GM19099 (cell line): ENCODE results near the gene MTR.

Experiments used
- POLR2A ChIP-seq: IDR thresholded peaks from 3 replicates; pipeline ENCODE4 v1.6.1; 2011; ENCODE audit warnings: low read depth; ENCODE audit not compliant: insufficient read length; ENCODE audit errors: extremely low read depth

The MTR gene

DNA sequence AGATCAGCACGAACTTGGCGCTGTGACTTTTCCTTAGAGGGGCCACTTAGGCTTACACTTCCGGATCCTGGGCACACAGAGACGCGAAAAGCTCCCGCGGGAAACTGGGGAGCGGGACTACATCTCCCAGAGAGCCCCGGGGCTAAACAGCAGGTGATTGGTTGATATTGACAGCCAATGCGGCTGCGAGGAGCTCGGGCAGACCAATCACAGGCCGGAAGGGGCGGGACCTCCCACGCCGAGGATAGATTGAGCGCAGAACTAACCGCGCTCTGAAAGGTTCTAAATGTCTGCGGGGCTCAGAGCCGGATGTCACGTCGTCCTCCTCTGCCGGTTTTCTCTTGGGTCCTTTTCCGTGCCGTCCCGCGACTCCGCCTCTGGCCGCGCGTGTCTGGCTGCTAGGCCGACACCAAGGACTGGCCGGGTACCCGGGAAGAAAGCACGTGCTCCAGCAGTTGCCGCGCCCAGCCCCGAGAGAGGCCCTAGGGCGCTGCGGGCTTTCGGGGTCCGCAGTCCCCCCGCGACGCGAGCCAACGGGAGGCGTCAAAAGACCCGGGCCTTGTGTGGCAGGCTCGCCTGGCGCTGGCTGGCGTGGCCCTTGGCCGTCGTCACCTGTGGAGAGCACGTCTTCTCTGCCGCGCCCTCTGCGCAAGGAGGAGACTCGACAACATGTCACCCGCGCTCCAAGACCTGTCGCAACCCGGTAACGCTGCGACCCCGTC is at the start of gene MTR:
Gene MTR (plus strand): TSS at position 258 of the 722 bp plus-strand sequence. CDS start 412 bp downstream, at position 670.
- TF ChIP-seq POLR2A, result peak; percentile 87

DNA sequence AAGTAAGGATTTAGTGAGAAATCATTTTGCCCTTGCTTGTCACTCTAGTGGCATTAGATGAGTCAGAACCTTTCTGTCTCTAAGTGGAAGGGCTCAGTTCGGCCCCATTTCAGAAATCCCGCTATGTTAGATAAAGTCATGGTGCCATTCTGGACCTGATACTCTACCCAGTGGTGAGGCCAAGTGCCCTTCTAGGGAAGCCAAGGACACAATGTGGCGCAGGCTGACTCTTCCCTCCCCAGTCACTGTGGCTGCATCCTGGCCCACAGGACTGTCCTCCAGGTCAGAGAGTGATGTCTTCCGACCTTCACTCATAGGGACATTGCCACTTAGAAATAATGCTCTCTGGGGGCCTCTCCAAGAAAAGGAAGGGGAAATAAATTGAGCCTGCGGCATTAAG is 48.3 kb upstream of the MTR start:
- TF ChIP-seq POLR2A, result no peak

DNA sequence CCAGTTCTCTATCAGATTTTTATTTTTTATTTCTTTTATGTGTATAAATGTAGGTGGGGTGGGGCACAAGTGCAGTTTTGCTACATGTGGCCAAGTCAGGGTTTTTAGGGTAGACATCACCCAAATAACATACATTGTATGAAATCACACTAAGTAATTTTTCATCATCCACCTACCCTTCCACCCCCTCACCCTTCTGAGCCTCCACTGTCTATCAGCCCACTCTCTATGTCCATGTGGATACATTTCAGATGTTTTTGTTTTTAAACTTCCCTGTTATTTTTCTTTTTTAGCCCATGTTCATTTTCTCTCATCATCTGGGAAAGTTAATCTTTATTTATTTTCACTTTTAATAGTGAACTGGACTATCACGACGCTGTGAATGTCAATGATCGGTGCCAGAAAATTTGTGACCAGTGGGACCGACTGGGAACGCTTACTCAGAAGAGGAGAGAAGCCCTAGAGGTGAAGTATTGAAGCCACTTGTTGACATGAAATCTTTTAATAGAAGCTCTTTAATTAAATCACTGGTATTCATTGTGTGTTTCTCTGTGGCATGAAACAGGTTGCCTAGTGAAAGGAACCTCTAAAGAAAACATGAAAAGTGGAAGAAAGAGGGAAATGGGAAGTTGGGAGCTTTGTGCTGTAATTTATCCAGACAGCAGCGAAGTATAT is 47.6 kb upstream of the MTR start:
- no peak for TF ChIP-seq POLR2A

DNA sequence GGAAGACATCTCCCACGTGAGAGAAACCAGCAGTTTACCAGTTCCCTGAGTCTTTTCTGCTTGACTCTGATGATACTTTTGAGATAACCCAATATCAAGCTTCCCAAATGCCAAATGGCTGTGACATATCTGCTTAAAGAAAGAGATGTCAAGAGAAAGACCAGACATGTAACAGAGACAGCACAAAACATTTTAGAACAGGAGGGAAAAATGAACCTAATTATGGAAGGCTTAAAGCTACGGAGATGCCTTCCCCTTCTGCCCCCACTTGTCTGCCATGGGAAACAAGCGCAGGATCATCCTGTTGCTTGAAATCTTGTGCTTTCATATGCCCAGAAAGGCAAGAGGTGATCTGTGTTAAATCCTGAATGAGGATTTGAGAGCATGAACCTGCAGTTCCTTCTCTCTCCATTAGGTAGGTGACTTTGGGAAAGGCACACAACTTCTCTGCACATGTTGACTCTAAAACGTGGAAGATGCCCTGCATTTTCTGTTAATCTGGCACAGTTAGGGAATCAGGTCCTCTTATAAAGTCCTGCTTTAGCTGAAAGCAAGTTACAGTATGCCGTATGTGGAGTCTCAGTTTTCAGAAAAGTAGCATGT is 46.7 kb upstream of the MTR start:
- TF ChIP-seq POLR2A, result no peak

DNA sequence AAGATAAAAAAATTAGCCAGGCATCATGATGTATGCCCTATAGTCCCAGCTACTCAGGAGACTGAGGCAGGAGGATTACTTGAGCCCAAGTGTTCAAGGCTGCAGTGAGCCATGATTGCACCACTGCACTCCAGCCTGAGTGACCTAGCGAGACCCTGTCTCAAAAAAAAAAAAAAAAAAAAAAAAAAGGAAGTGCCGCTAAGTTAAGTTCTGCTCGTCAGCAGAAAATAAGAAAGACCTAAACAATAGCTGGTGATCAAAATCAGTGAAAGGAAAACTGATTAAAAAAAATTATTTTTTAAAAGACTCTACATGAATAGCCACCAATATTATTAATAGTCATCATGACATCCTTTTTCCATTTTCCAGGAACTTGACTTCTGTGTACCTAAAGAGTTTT is 44.2 kb upstream of the MTR start:
- no peak for TF ChIP-seq POLR2A

DNA sequence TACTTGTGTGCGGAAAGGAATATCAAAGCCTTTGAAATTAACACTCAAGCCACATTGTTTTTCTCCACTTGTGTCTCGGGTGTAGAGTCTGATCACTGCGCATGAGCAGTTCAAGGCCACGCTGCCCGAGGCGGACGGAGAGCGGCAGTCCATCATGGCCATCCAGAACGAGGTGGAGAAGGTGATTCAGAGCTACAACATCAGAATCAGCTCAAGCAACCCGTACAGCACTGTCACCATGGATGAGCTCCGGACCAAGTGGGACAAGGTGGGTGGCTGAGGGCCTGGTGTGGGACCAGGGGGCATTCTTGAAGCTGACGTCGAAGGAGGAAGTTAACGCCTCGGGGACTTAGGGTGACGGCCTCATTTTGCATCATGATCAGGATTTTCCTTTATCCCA is 43.7 kb upstream of the MTR start:
- no peak for TF ChIP-seq POLR2A

DNA sequence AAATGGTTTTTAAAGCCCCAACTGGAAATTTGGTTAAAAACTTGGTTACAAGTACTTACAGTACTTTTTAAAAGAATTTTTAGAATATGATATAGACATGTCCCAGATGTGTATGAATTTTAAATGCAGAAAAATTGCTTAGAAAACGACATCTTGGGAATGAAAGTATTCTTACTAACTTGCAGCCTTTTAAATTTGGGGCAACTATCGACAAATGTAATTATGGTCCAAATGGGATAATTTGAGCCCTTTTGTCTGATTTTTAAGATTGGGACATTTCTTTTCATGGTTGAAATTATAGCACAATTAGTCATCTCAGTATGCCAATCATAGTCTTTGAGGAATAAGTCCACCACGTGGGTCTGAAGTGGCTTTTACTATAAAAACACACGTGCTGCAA is 43.2 kb upstream of the MTR start:
- no peak for TF ChIP-seq POLR2A

DNA sequence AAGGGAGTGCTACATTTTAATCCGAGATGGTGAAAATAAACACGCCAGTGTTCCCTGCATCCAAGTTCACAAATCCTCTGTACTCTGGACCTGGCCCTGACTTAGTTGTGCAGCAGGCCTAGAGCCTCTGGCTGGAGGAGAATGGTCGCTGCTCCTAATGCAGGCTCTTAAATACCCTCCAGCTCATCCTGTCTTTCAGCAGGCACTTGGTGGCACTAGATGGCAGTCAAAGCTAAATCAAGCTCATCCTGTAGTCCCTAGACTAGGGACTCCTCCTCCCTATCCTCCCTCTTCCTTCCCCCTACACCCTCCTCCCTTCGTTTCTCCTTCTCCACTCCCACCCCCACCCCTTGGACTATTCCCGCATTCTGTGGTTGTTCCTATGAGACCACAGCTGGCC is 41.6 kb upstream of the MTR start:
- TF ChIP-seq POLR2A, result no peak

DNA sequence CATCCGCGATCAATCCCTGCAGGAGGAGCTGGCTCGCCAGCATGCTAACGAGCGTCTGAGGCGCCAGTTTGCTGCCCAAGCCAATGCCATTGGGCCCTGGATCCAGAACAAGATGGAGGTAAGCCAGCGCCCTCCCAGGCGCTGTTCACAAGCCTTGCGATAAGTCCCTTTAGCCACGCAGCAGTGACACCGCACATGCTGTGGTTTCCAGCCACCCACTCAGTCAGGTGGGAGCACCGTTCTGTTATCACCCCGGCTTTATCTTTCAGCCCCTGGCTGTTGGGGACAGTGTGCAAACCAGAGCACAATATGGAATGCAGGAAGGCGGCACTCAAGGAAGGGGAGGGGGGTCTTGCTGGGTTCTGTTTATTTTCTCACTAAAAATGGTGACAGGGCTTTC is 41.1 kb upstream of the MTR start:
- no peak for TF ChIP-seq POLR2A

DNA sequence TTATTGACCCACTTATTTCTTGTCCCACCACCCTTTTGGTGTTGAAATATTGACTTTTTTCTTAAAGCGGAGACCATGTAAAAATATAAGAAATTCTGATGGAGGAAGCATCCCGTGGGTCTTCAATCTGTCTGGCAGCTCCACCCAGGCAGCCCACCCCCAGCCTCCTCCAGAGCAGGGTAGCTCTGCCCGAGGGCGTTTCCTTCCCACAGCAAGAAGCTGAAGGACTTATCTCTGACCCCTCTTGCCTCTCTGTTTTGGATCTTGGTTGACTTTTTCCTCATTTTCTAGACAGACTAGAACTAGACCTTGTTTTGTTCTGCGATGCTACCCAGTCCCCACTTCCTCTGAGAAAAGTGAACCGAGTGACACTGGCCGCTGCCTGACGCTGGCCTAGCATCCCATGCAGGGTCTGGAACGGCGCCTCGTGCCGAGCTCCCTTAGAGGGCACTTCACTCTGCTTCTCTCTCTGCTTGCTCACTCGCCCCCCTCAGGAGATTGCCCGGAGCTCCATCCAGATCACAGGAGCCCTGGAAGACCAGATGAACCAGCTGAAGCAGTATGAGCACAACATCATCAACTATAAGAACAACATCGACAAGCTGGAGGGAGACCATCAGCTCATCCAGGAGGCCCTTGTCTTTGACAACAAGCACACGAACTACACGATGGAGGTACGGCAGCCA is 40.4 kb upstream of the MTR start:
- no peak for TF ChIP-seq POLR2A

DNA sequence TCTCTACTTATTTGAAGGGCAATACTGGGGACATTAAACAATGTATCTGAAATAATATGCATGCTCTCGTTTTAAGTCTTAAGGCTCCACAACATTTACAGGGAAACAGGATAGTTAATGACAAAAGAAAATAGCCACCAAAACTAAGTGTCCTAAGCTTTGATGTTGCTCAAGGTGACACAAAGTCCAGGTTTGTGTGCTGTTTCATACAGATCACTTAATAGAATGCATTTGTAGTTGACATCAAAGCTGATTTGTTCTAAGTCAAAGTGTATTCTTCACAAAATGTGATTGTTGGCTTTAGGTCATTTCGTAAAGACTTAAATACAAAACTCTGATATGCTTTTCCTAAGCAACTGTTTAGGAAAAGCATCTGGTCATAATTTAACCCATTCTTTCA is 37.5 kb upstream of the MTR start:
- no peak for TF ChIP-seq POLR2A

DNA sequence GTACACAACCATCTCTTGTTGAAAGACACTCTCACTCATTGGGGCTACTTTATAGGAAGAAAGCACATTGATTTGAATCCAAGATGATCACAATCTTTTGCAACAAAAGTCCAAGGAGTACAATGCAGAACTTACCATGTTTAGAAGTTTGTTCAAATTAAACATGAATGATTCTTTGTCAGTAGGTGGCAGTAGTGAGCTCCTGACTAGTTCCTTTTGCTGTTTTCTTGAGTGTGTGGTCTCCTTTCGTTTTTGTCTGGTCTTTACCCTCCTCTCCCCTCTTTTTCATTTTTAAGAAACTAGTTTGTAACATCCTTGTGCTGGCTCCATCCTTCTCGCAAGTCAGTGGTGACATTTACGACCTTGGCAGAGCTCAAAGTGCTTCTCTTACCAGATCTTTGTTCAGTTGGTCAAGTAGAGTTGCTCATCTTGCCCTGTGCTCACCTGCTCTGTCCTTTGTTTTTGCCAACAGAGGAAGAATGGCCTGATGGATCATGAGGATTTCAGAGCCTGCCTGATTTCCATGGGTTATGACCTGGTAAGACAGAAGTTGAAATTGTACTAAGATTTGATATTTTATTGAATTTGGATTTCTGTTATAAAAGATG is 35.7 kb upstream of the MTR start:
- no peak for TF ChIP-seq POLR2A

DNA sequence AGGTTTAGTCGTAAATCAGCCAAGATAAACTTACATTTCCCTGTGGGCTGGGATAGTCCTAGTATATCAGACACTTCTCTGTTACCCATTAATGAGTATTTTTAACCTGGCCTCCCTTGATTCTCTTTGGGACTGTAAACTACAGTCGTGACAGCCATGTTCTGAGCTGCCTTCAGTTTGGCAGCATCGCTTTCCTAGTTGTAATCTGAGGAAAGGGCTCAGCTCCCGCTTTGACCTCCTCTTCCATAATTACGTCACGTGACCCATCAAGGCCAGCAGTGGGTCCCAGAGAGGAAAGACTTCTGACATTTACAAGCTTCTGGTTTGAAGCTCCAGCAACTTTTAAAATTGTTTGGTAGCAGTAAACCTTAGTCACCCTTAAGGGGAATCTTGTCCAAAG is 34.6 kb upstream of the MTR start:
- TF ChIP-seq POLR2A, result no peak

DNA sequence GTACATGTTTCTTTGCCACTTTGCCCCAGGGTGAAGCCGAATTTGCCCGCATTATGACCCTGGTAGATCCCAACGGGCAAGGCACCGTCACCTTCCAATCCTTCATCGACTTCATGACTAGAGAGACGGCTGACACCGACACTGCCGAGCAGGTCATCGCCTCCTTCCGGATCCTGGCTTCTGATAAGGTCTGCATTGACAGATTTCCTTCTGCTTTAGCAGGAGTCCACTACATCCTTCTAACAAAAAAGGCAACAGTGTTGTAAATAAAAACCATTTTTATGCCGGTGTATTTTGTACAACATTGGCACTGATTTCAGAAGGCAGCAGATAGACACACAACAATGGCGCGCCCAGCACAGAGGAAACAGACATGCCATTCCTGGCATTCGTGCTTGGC is 34.1 kb upstream of the MTR start:
- TF ChIP-seq POLR2A, result no peak

DNA sequence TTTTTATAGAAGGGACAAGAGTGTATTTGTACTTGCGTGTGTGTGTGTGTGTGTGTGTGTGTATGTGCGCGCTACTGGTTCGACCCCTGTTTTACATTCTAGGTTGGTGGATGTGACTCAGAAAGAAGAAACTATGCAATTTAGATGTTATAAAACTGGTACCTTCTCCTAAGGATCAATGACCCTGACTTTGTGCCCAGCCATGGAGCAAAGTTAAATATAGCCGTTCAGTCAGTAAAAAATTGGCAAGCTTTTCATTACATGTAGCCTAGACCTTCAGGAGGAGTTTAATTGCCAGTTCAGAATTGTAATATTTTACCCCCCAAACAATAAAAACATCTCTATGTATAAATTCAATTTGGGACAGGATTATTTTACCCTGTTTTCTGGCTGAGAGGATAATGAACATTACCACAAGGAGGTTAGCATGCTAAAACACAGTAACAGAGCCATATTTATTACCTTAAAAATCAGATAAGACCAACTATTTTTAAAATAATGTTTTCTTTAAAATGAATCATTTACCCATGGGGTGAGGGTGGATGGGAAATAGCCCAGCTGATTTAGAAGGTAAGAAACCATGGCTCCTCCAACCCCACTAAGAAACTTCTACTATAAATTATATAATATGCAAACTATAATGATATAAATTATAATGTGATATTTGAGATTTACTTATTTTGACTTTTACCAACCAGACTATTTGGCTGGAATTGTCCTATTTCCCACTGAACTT is 33.5 kb upstream of the MTR start:
- TF ChIP-seq POLR2A, result no peak

DNA sequence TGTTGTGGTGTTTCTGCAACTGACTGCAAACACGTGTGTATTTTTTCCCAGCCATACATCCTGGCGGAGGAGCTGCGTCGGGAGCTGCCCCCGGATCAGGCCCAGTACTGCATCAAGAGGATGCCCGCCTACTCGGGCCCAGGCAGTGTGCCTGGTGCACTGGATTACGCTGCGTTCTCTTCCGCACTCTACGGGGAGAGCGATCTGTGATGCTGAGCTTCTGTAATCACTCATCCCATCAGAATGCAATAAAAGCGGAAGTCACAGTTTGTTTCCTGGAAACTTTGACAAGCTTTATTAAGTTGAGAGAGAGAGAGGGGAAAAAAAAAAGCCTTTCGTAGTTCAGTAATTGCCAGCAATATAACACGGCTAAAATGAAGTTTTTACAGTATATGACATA is 32.7 kb upstream of the MTR start:
- no peak for TF ChIP-seq POLR2A
